Transverse colon (tissue), 4 donors: ENCODE measurements around the gene CDS1. TPM values are rescaled to one million over a fixed set of nuclear protein-coding genes. Genes with fewer than 3 reads are reported as not detected.

ENCODE experiments used
- DNase-seq: peaks from one replicate; pipeline ENCODE4 v3.0.0-alpha.2; 2019
- H3K27ac ChIP-seq, 4 donors: fragments of 200-600 bp; sonication (generic); 2 replicates each; pipeline ENCODE4 v1.5.1; 2016 to 2018; ENCODE audit warnings: inconsistent platforms in 4 of 4
- H3K27me3 ChIP-seq: fragments of 200-600 bp; sonication (generic); 2 replicates; pipeline ENCODE4 v1.5.1; 2017; ENCODE audit warnings: inconsistent platforms
- H3K36me3 ChIP-seq, 4 donors: fragments of 200-600 bp; sonication (generic); 2 replicates each; pipeline ENCODE4 v1.5.1; 2017 to 2019; ENCODE audit warnings: inconsistent platforms in 4 of 4
- H3K4me1 ChIP-seq, 4 donors: fragments of 200-600 bp; sonication (generic); 2 replicates each; pipeline ENCODE4 v1.5.1; 2017 to 2020; ENCODE audit warnings: inconsistent platforms in 4 of 4
- H3K4me3 ChIP-seq, 4 donors: fragments of 200-600 bp; sonication (generic); 1 replicate in 1 of 4; 2 replicates in 3 of 4; pipeline versions ENCODE4 v1.5.1 to v1.6.1; 2017 to 2019; ENCODE audit warnings: inconsistent platforms in 4 of 4
- H3K9me3 ChIP-seq, 2 donors: fragments of 200-600 bp; sonication (generic); 2 replicates each; pipeline ENCODE4 v1.5.1; 2017 to 2019; ENCODE audit warnings: inconsistent platforms in 2 of 2
- CTCF ChIP-seq, 5 experiments: fragments of 200-600 bp in 3 of 5; fragments of 450-650 bp in 2 of 5; sonication (generic) in 3 of 5; IDR thresholded peaks; 1 replicate in 2 of 5; 2 replicates in 3 of 5; pipeline ENCODE4 v1.5.1; 2016 to 2017; ENCODE audit warnings: antibody characterized with exemption in 5 of 5, inconsistent platforms in 3 of 5, mild to moderate bottlenecking in 2 of 5, moderate library complexity in 1 of 5
- EP300 ChIP-seq: sonication (generic); formaldehyde crosslinking; IDR thresholded peaks from one replicate; pipeline ENCODE4 v1.6.1; 2017; ENCODE audit warnings: antibody characterized with exemption, low read depth
- POLR2A ChIP-seq: fragments of 450-650 bp; IDR thresholded peaks from one replicate; pipeline ENCODE4 v1.6.1; 2016; ENCODE audit warnings: antibody characterized with exemption, mild to moderate bottlenecking, moderate library complexity
- POLR2AphosphoS5 ChIP-seq, 3 donors: sonication (generic); formaldehyde crosslinking; IDR thresholded peaks; one replicate each; pipeline ENCODE4 v1.6.1; 2016; ENCODE audit warnings: antibody characterized with exemption in 3 of 3
- WGBS, 2 donors: methylation state at CpG; one replicate each; pipeline ENCODE4 v1.1.5; 2018; ENCODE audit warnings: low coverage in 1 of 2; 5-methylcytosine and 5-hydroxymethylcytosine counted together
- in situ Hi-C, 4 donors: fragments of 200-750 bp; cut with MboI; loops; one replicate each; pipeline versions ENCODE4 v1.15.0 to v1.15.1; 2017; ENCODE audit warnings: low sequenced_read_pairs in 3 of 4, low pct_ligation_motif_present in 1 of 4, low pct_unique_long_range_greater_than_20kb in 1 of 4
- intact Hi-C: fragments of 100-400 bp; cut with DNase I; formaldehyde crosslinking; loops from one replicate; pipeline ENCODE4 v1.15.1; 2023; ENCODE audit warnings: low total_unique reads
- total RNA-seq, 4 donors: library from RNA; depleted of rRNA; stranded (reverse); fragments of >200 nt; gene quantifications; one replicate each; pipeline ENCODE4 v1.1.0, GENCODE V29; 2016

CDS1 gene
- total RNA-seq, 4 donors from 2014 or later, result 21.6 to 44.0 (median 34.5) TPM

DNA sequence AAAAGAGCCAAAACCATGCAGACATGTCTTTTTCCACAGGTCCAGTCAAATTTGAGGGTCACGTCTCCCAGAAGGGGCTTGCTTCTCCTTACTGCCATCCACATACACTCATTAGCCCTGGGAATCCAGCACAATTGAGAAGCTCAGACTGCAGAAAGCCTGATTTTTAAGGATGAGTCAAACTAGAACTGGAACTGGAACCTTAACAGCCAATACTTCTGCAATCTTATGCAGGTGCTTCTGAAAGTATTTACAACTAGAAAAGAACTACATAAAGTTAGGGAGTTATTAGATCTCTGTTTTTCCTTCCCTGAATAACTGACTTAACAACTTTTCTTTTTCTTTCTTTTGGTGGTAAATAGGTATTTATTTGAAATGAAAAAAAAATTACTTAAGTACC is 86.3 kb downstream of the CDS1 start:
- TF ChIP-seq EP300 (no peak), CTCF (IDR thresholded peaks at IDR 0.05) (no peak), POLR2A (no peak), POLR2AphosphoS5 (IDR thresholded peaks at IDR 0.05) (no peak)
- H3K9me3 ChIP-seq, result no peaks in the 10 kb centered on the region
- no peak overlapping the region for H3K27ac ChIP-seq
- 76% methylated on average over 1 of the region's 1 CpG; no CpG with 5 or more reads in 1 of the 2 donors for WGBS, 2 donors
- in situ Hi-C loops (no loop called here), intact Hi-C loops (no loop called here)
- DNase-seq, result no peak
- peaks cover 0 to 22% (median 9%) of the 10 kb centered on the region in 4 donors for H3K36me3 ChIP-seq
- H3K27me3 ChIP-seq, result no peaks in the 10 kb centered on the region
- H3K4me1 ChIP-seq, result no peaks in the 10 kb centered on the region
- no peak overlapping the region for H3K4me3 ChIP-seq

- H3K4me1 ChIP-seq, result no peaks in the 10 kb centered on the region
- no peak overlapping the region for H3K4me3 ChIP-seq
- no peak for DNase-seq
- no peaks in the 10 kb centered on the region for H3K9me3 ChIP-seq
- TF ChIP-seq EP300 (no peak), POLR2A (no peak), POLR2AphosphoS5 (IDR thresholded peaks at IDR 0.05) (no peak), CTCF (IDR thresholded peaks at IDR 0.05) (no peak)
- intact Hi-C loops, result no loop called here
- H3K36me3 ChIP-seq, result peaks cover 0 to 40% (median 14%) of the 10 kb centered on the region in 4 donors
- H3K27ac ChIP-seq, result no peak overlapping the region
- in situ Hi-C loops, result no loop called here
- H3K27me3 ChIP-seq, result no peaks in the 10 kb centered on the region
Observed at GRCh38 chr4:84672177-84672576, 89.2 kb downstream of the CDS1 start.

DNA sequence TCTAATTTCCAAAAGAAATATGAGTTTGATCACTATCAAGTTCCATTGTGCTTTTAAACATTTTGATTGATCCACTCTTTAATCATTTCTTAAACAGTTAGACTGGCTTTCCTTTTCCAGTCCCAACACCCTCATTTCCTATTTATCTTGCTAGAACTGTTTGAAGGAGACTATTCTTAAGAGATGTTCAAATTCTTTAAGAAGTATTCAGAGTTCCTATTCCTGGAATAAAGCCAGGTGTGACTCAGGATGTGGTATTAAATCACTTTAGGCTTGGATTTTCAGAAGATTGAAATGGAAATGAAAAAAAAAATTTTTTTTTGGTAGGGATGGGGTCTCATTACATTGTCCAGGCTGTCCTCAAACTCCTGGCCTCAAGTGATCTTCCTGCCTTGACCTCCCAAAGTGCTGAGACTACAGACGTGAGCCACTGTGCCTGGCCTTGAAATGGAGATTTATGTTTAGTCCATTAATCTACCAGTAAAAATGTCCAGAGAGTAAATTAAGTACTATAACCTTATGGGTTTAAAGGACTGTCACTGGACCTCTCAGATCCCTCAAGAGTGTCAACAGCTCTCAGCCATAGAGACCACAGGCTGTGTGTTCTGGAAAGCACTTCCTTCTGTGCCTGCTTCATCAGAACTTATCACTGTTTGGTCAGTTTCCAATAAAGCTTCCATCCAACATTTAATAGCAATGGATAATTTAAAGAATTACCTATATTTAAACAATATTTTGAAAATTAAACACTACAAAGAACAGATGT is 90.7 kb downstream of the CDS1 start:
- Histone ChIP-seq H3K27me3 (no peaks in the 10 kb centered on the region), H3K9me3 (no peaks in the 10 kb centered on the region), H3K4me1 (no peaks in the 10 kb centered on the region), H3K36me3 (peaks cover 0 to 55% (median 20%) of the 10 kb centered on the region in 4 donors), H3K27ac (no peak overlapping the region), H3K4me3 (no peak overlapping the region)
- intact Hi-C loops, result no loop called here
- no peak for TF ChIP-seq CTCF (IDR thresholded peaks at IDR 0.05)
- TF ChIP-seq POLR2AphosphoS5 (IDR thresholded peaks at IDR 0.05), result no peak
- TF ChIP-seq EP300, result no peak
- 40 to 60% methylated on average over 1 of the region's 1 CpG for WGBS, 2 donors
- no peak for DNase-seq
- in situ Hi-C loops, result no loop called here

DNA sequence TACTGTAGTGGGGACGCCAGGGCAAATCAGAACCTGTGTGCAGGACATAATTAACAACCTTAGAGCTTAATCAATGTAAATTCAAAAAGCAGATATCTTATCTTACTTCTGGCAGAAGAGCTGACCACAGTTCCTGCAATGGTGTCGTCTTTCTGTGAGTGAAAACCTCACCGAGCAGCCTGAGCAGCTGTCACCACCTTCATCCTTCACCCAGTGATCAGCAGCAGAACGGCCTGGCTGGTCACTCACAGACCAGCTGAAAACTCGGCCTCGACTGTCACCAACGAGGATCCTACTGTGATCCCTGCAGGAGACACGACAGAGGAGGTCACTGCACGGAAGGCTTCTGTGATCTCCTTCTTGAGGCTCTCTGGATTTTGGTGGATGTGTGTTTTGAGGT is 94.2 kb downstream of the CDS1 start:
- no peaks in the 10 kb centered on the region for H3K9me3 ChIP-seq
- 85 to 92% methylated on average over 2 to 9 of the region's 9 CpGs for WGBS, 2 donors
- no peak for DNase-seq
- H3K27ac ChIP-seq, result no peak overlapping the region
- H3K27me3 ChIP-seq, result no peaks in the 10 kb centered on the region
- H3K4me3 ChIP-seq, result no peak overlapping the region
- H3K36me3 ChIP-seq, result peaks cover 0 to 57% (median 20%) of the 10 kb centered on the region in 4 donors
- in situ Hi-C loops (no loop called here), intact Hi-C loops (no loop called here)
- H3K4me1 ChIP-seq, result peaks cover 0 to 13% (median 8%) of the 10 kb centered on the region in 4 donors
- TF ChIP-seq EP300, result no peak
- no peak for TF ChIP-seq CTCF (IDR thresholded peaks at IDR 0.05)
- TF ChIP-seq POLR2A, result no peak
